CD14-positive monocyte (primary cell): ENCODE results near the gene HORMAD2. TPM values are rescaled to one million over a fixed set of nuclear protein-coding genes. Genes with fewer than 3 reads are reported as not detected.

Experiments
- DNase-seq, 3 donors: peaks; one replicate each; pipeline ENCODE4 v3.0.0-alpha.2; 2011 to 2022
- H2AFZ ChIP-seq: 2 replicates; pipeline ENCODE4 v1.6.0; 2012; ENCODE audit warnings: mild to moderate bottlenecking, low read depth, low read length, inconsistent platforms; ENCODE audit not compliant: insufficient read depth, poor library complexity, severe bottlenecking
- H3K27ac ChIP-seq, 2 donors: 1 replicate in 1 of 2; 2 replicates in 1 of 2; pipeline ENCODE4 v1.5.1; 2012 to 2013; ENCODE audit warnings: low read length in 2 of 2, control low read depth in 1 of 2, inconsistent platforms in 1 of 2, low read depth in 1 of 2, mild to moderate bottlenecking in 1 of 2
- H3K27me3 ChIP-seq, 2 donors: one replicate each; pipeline versions ENCODE4 v1.6.0 to v1.6.1; 2011 to 2013; ENCODE audit warnings: low read length in 2 of 2; ENCODE audit not compliant: control insufficient read depth in 2 of 2, insufficient read depth in 2 of 2
- H3K36me3 ChIP-seq, 2 donors: replicated peaks in 1 of 2; 1 replicate in 1 of 2; 2 replicates in 1 of 2; pipeline versions ENCODE4 v1.5.1 to v1.6.1; 2012 to 2013; ENCODE audit warnings: low read length in 2 of 2, control low read depth in 1 of 2, inconsistent platforms in 1 of 2, mild to moderate bottlenecking in 1 of 2; ENCODE audit not compliant: insufficient read depth in 2 of 2, control insufficient read depth in 1 of 2
- H3K4me1 ChIP-seq, 2 donors: 1 replicate in 1 of 2; 2 replicates in 1 of 2; pipeline versions ENCODE4 v1.5.1 to v1.6.1; 2012 to 2013; ENCODE audit warnings: low read length in 2 of 2, control low read depth in 1 of 2, inconsistent platforms in 1 of 2, mild to moderate bottlenecking in 1 of 2, moderate library complexity in 1 of 2; ENCODE audit not compliant: insufficient read depth in 2 of 2, control insufficient read depth in 1 of 2
- H3K4me2 ChIP-seq: replicated peaks from 2 replicates; pipeline ENCODE3; 2012; ENCODE audit warnings: low read length, moderate library complexity, mild to moderate bottlenecking; ENCODE audit not compliant: poor library complexity, severe bottlenecking; ENCODE audit errors: extremely low read depth
- H3K4me3 ChIP-seq, 3 experiments: fragments of 200-600 bp in 1 of 3; sonication (generic) in 1 of 3; replicated peaks in 1 of 3; 1 replicate in 2 of 3; 2 replicates in 1 of 3; pipeline ENCODE4 v1.5.1; 2011 to 2013; ENCODE audit warnings: low read length in 3 of 3, mild to moderate bottlenecking in 3 of 3, control low read depth in 2 of 3, low read depth in 2 of 3, inconsistent platforms in 1 of 3, moderate library complexity in 1 of 3
- H3K79me2 ChIP-seq: 2 replicates; pipeline ENCODE4 v1.6.0; 2012; ENCODE audit warnings: mild to moderate bottlenecking, control low read depth, inconsistent platforms, low read length, moderate library complexity; ENCODE audit not compliant: insufficient read depth
- H3K9ac ChIP-seq: 2 replicates; pipeline ENCODE4 v1.6.0; 2017; ENCODE audit warnings: low read length, mild to moderate bottlenecking; ENCODE audit not compliant: insufficient read depth, poor library complexity, severe bottlenecking
- H3K9me3 ChIP-seq, 2 donors: replicated peaks in 1 of 2; 1 replicate in 1 of 2; 2 replicates in 1 of 2; pipeline versions ENCODE4 v1.5.1 to v1.6.1; 2012 to 2013; ENCODE audit warnings: low read length in 2 of 2, control low read depth in 1 of 2; ENCODE audit not compliant: control insufficient read depth in 1 of 2, insufficient read depth in 1 of 2
- H4K20me1 ChIP-seq: 2 replicates; pipeline ENCODE4 v1.6.0; 2012; ENCODE audit warnings: mild to moderate bottlenecking, low read length, control low read depth, moderate library complexity; ENCODE audit not compliant: insufficient read depth
- H3K27ac Mint-ChIP-seq, 7 donors: one replicate each; pipeline ENCODE4 v1.8.0; 2020; ENCODE audit warnings: mild to moderate bottlenecking in 7 of 7, mixed read lengths in 7 of 7, moderate library complexity in 6 of 7, inconsistent platforms in 2 of 7
- H3K27me3 Mint-ChIP-seq, 3 donors: one replicate each; pipeline ENCODE4 v1.8.0; 2021 to 2022; ENCODE audit warnings: low read depth in 3 of 3, mild to moderate bottlenecking in 3 of 3, mixed read lengths in 3 of 3, moderate library complexity in 3 of 3, inconsistent platforms in 1 of 3
- H3K36me3 Mint-ChIP-seq, 2 donors: one replicate each; pipeline ENCODE4 v1.8.0; 2020; ENCODE audit warnings: mixed read lengths in 2 of 2, inconsistent platforms in 1 of 2, mild to moderate bottlenecking in 1 of 2
- H3K4me1 Mint-ChIP-seq: one replicate; pipeline ENCODE4 v1.8.0; 2020; ENCODE audit warnings: mild to moderate bottlenecking, mixed read lengths
- H3K4me3 Mint-ChIP-seq, 2 donors: one replicate each; pipeline ENCODE4 v1.8.0; 2020; ENCODE audit warnings: mild to moderate bottlenecking in 2 of 2, mixed read lengths in 2 of 2, moderate library complexity in 1 of 2
- H3K9me3 Mint-ChIP-seq, 7 donors: one replicate each; pipeline ENCODE4 v1.8.0; 2020 to 2022; ENCODE audit warnings: mixed read lengths in 7 of 7, mild to moderate bottlenecking in 6 of 7, moderate library complexity in 6 of 7, inconsistent platforms in 2 of 7
- CTCF ChIP-seq: fragments of 200-600 bp; IDR thresholded peaks from one replicate; pipeline ENCODE4 v1.8.0; 2022; ENCODE audit warnings: antibody characterized with exemption, mild to moderate bottlenecking
- WGBS: methylation state at CpG from one replicate; pipeline ENCODE4 v1.1.5; 2013; ENCODE audit warnings: missing lambda C conversion rate; ENCODE audit not compliant: insufficient coverage; 5-methylcytosine and 5-hydroxymethylcytosine counted together
- intact Hi-C, 2 donors: fragments of 100-400 bp; cut with micrococcal nuclease; formaldehyde crosslinking; loops; one replicate each; pipeline versions ENCODE4 v1.15.0 to v1.15.1; 2023
- polyA plus RNA-seq, 3 donors: library from polyadenylated mRNA; depleted of rRNA in 1 of 3; unstranded in 2 of 3; stranded (reverse) in 1 of 3; fragments of 300-500 nt in 2 of 3; fragments of >200 nt in 1 of 3; fragmentation: Illumina TruSeq in 2 of 3; gene quantifications; 1 replicate in 2 of 3; 2 replicates in 1 of 3; pipeline ENCODE4 v1.2.3, GENCODE V29; 2012 to 2021

Gene HORMAD2
- polyA plus RNA-seq, 3 donors, result not detected

GRCh38 chr22:30089655-30089974, 9.4 kb downstream of the HORMAD2 start:
- no peak overlapping the region for H3K9ac ChIP-seq
- DNase-seq, result no peak
- no peaks in the 10 kb centered on the region for H3K79me2 ChIP-seq
- H4K20me1 ChIP-seq, result no peaks in the 10 kb centered on the region
- no peak overlapping the region for H3K27ac ChIP-seq
- H3K9me3 ChIP-seq, result no peaks in the 10 kb centered on the region
- Mint-ChIP-seq H3K4me1 (peaks cover 16% of the 10 kb centered on the region), H3K36me3 (no peaks in the 10 kb centered on the region), H3K4me3 (no peak overlapping the region), H3K9me3 (peaks cover 0 to 6% (median 2%) of the 10 kb centered on the region in 7 donors), H3K27me3 (peaks cover 0 to 2% (median 1%) of the 10 kb centered on the region in 3 donors), H3K27ac (peak overlapping the region in 1 of 7 donors; percentile 74)
- H3K36me3 ChIP-seq, result no peaks in the 10 kb centered on the region
- intact Hi-C loops, result loop anchor here in 1 of 2 donors (10.0 kb wide), 2 partner anchors 465 to 495 kb away; no protein-coding TSS in a partner anchor
- no CpG with 5 or more reads among the region's 1 CpG for WGBS
- no peak overlapping the region for H3K4me3 ChIP-seq
- no peak overlapping the region for H2AFZ ChIP-seq
- H3K27me3 ChIP-seq, result no peaks in the 10 kb centered on the region
- TF ChIP-seq CTCF, result no peak
- no peak overlapping the region for H3K4me2 ChIP-seq
- peaks cover 0 to 10% of the 10 kb centered on the region in 2 donors for H3K4me1 ChIP-seq

GRCh38 chr22:30092686-30093085, 12.4 kb downstream of the HORMAD2 start:
- no peak for TF ChIP-seq CTCF
- H3K27ac Mint-ChIP-seq, result no peak overlapping the region
- no peaks in the 10 kb centered on the region for H4K20me1 ChIP-seq
- H3K9me3 Mint-ChIP-seq, result peaks cover 0 to 4% (median 0%) of the 10 kb centered on the region in 7 donors
- no peak overlapping the region for H3K4me3 ChIP-seq
- no peaks in the 10 kb centered on the region for H3K36me3 Mint-ChIP-seq
- H2AFZ ChIP-seq, result no peak overlapping the region
- peaks cover 5% of the 10 kb centered on the region for H3K4me1 Mint-ChIP-seq
- intact Hi-C loops, result no loop called here
- no peaks in the 10 kb centered on the region for H3K79me2 ChIP-seq
- no CpG with 5 or more reads among the region's 1 CpG for WGBS
- H3K4me2 ChIP-seq, result no peak overlapping the region
- DNase-seq, result no peak
- no peak overlapping the region for H3K4me3 Mint-ChIP-seq
- no peak overlapping the region for H3K27ac ChIP-seq
- peaks cover 0 to 10% of the 10 kb centered on the region in 2 donors for H3K4me1 ChIP-seq
- H3K27me3 ChIP-seq, result no peaks in the 10 kb centered on the region
- peaks cover 0 to 2% (median 1%) of the 10 kb centered on the region in 3 donors for H3K27me3 Mint-ChIP-seq
- H3K9ac ChIP-seq, result no peak overlapping the region
- H3K36me3 ChIP-seq, result no peaks in the 10 kb centered on the region
- no peaks in the 10 kb centered on the region for H3K9me3 ChIP-seq
